ENCODE measurements around the gene ASIC4. TPM values are rescaled to one million over a fixed set of nuclear protein-coding genes. Genes with fewer than 3 reads are reported as not detected.

ASIC4 gene
- polyA plus RNA-seq, 1 experiment = 0.09 TPM

DNA sequence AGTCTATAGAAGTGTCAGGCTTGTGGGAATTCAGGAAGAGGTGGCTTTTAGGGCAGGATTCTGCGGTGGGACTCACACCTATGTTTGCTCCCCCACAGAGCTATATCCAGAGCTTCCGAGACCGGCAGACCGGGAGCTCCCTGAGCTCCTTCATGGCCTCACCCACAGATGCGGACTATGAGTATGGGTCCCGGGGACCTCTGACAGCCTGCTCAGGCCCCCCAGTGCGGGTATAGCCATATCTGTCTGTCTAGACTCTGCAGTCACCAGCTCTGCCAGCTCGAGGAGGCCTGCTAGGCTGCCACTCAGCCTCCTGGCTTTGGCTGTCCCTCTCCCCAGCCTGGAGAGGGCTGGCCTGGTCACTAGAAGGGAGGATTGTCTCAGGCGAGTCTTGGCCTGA, 35.3 kb downstream of the ASIC4 start:
- Histone ChIP-seq H3K36me3 (ENCODE audit: control insufficient read depth, insufficient read depth, low read length) (no peaks in the 10 kb centered on the region; the same call in 1 of the 2 replicates), H3K4me3 (ENCODE audit: low read depth, low read length) (no peak overlapping the region), H3K27me3 (ENCODE audit: control insufficient read depth, insufficient read depth, low read length) (no peaks in the 10 kb centered on the region)
- DNase-seq (ENCODE audit: low read depth) = no peak
- CTCF ChIA-PET = interaction anchor here (4.2 kb wide), 1 partner anchor 11 kb away, joined by 29 read pairs; no protein-coding TSS in a partner anchor
- POLR2A ChIA-PET = no interaction called here
- TF ChIP-seq, protein P1, sequence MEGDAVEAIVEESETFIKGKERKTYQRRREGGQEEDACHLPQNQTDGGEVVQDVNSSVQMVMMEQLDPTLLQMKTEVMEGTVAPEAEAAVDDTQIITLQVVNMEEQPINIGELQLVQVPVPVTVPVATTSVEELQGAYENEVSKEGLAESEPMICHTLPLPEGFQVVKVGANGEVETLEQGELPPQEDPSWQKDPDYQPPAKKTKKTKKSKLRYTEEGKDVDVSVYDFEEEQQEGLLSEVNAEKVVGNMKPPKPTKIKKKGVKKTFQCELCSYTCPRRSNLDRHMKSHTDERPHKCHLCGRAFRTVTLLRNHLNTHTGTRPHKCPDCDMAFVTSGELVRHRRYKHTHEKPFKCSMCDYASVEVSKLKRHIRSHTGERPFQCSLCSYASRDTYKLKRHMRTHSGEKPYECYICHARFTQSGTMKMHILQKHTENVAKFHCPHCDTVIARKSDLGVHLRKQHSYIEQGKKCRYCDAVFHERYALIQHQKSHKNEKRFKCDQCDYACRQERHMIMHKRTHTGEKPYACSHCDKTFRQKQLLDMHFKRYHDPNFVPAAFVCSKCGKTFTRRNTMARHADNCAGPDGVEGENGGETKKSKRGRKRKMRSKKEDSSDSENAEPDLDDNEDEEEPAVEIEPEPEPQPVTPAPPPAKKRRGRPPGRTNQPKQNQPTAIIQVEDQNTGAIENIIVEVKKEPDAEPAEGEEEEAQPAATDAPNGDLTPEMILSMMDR (IDR thresholded peaks at IDR 0.05; ENCODE audit: insufficient read depth, low read depth, low read length) = no peak

- ChIA-PET CTCF (interaction anchor here (1.1 to 4.2 kb wide), 7 partner anchors 9 to 139 kb away, joined by 3 to 29 read pairs (median 4); no protein-coding TSS in a partner anchor), POLR2A (interaction anchor here (0.6 kb wide), 2 partner anchors 325 to 1486 kb away, joined by 3 to 6 read pairs; no protein-coding TSS in a partner anchor)
- DNase-seq (ENCODE audit: low read depth) = no peak
- H3K36me3 ChIP-seq (ENCODE audit: control insufficient read depth, insufficient read depth, low read length) = peaks cover 1% of the 10 kb centered on the region; the same call in 1 of the 2 replicates
- peak overlapping the region; percentile 78 for H3K4me3 ChIP-seq (ENCODE audit: low read depth, low read length)
- no peaks in the 10 kb centered on the region for H3K27me3 ChIP-seq (ENCODE audit: control insufficient read depth, insufficient read depth, low read length)
- TF ChIP-seq, protein P1 (IDR thresholded peaks at IDR 0.05; ENCODE audit: insufficient read depth, low read depth, low read length) = peak; percentile 3; the same call in 1 of the 2 replicates
Measured at GRCh38 chr2:219551441-219552381, 37.4 kb downstream of the ASIC4 start.

DNA sequence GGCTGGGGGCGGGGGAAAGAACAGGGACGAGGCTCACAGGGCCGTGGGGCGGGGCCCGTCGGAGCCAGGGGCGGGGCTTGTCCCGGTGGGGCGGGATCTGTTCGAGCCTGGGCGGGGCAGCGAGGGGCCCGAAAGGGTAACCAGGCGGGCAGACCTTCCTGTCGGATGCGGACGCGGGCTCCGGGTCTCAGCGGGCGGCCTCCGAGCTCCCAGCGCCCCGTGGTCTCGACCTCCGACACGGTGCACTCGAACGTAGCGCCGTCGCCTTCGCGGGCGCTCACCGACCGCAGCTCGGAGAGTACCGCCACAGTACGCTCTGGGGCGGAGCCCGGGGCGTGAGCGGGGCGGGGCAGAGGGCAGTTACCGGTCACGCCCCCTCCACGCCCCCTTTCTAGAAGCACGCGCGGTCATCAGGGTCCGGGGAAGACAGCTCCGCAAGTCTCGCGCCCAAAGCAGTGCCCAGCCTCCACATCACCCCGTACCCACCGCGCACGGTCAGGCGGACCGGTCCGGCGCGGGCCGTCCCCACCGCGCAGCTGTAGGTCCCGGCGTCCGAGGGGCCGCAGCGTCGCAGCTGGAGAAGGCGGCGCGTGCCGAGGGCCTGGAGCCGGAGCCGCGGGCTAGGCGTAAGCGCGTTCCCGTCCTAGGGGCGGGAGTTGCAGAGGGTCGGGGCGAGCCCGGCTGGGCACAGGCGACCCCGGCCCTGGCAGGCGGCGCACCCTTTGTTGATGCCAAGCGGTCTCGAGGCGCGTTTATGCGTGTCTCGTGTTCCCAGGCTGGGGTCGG, 38.3 kb downstream of the ASIC4 start:
- TF ChIP-seq, protein P1 (IDR thresholded peaks at IDR 0.05; ENCODE audit: insufficient read depth, low read depth, low read length) = no peak
- Histone ChIP-seq H3K27me3 (ENCODE audit: control insufficient read depth, insufficient read depth, low read length) (no peaks in the 10 kb centered on the region), H3K36me3 (ENCODE audit: control insufficient read depth, insufficient read depth, low read length) (peaks cover 1% of the 10 kb centered on the region; the same call in 1 of the 2 replicates), H3K4me3 (ENCODE audit: low read depth, low read length) (peak overlapping the region; percentile 78)
- CTCF ChIA-PET = interaction anchor here (0.9 to 4.2 kb wide), 6 partner anchors 8 to 138 kb away, joined by 3 to 29 read pairs (median 4); partner anchors contain the start of gene TMEM198
- no peak for DNase-seq (ENCODE audit: low read depth)
- POLR2A ChIA-PET = interaction anchor here (0.6 kb wide), 1 partner anchor 1485 kb away, joined by 3 read pairs; no protein-coding TSS in a partner anchor

DNA sequence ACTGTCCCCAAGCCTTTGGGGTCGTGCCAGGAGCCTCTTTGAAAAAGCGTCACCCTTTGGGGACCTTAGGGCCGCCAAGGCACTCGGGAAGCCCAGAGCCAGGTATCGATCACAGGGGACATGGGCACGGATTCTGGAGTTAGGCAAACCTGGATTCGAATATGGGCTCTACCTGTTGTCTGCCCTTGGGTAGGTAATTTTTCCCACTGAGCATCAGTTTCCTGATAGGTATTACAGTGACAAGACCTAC, 38.8 kb downstream of the ASIC4 start:
- H3K27me3 ChIP-seq (ENCODE audit: control insufficient read depth, insufficient read depth, low read length) = no peaks in the 10 kb centered on the region
- ChIA-PET CTCF (interaction anchor here (0.9 to 2.3 kb wide), 4 partner anchors 9 to 137 kb away, joined by 3 to 5 read pairs (median 4); partner anchors contain the start of gene TMEM198), POLR2A (no interaction called here)
- TF ChIP-seq, protein P1 (IDR thresholded peaks at IDR 0.05; ENCODE audit: insufficient read depth, low read depth, low read length) = no peak
- H3K4me3 ChIP-seq (ENCODE audit: low read depth, low read length) = peak overlapping the region; percentile 78
- peaks cover 1% of the 10 kb centered on the region; the same call in 1 of the 2 replicates for H3K36me3 ChIP-seq (ENCODE audit: control insufficient read depth, insufficient read depth, low read length)
- no peak for DNase-seq (ENCODE audit: low read depth)

Data from BJ (cell line).